Sigmoid colon (tissue), 7 donors: ENCODE measurements around the gene SH2D2A. TPM values are rescaled to one million over a fixed set of nuclear protein-coding genes. Genes with fewer than 3 reads are reported as not detected.

Experiments used
- DNase-seq: peaks from one replicate; pipeline ENCODE4 v3.0.0-alpha.2; 2019
- H3K27ac ChIP-seq, 4 donors: fragments of 200-600 bp; sonication (generic); one replicate each; pipeline ENCODE4 v1.5.1; 2016 to 2019; ENCODE audit warnings: mild to moderate bottlenecking in 1 of 4
- H3K27me3 ChIP-seq, 3 donors: fragments of 200-600 bp; sonication (generic); one replicate each; pipeline ENCODE4 v1.5.1; 2019; ENCODE audit warnings: mild to moderate bottlenecking in 1 of 3
- H3K36me3 ChIP-seq, 4 donors: fragments of 200-600 bp; sonication (generic); one replicate each; pipeline ENCODE4 v1.5.1; 2016 to 2019
- H3K4me1 ChIP-seq, 4 donors: fragments of 200-600 bp; sonication (generic); one replicate each; pipeline ENCODE4 v1.5.1; 2017 to 2019
- H3K4me3 ChIP-seq, 4 donors: fragments of 200-600 bp; sonication (generic); one replicate each; pipeline ENCODE4 v1.5.1; 2017 to 2019; ENCODE audit warnings: mild to moderate bottlenecking in 2 of 4, moderate library complexity in 1 of 4
- H3K9me3 ChIP-seq, 4 donors: fragments of 200-600 bp in 3 of 4; sonication (generic) in 3 of 4; one replicate each; pipeline versions ENCODE4 v1.5.1 to v1.6.1; 2013 to 2019
- CTCF ChIP-seq, 4 experiments: fragments of 450-650 bp in 3 of 4; fragments of 200-600 bp in 1 of 4; IDR thresholded peaks; one replicate each; pipeline ENCODE4 v1.5.1; 2016 to 2019; ENCODE audit warnings: antibody characterized with exemption in 4 of 4, mild to moderate bottlenecking in 3 of 4, moderate library complexity in 2 of 4
- EP300 ChIP-seq, 4 donors: sonication (generic); formaldehyde crosslinking; IDR thresholded peaks; one replicate each; pipeline ENCODE4 v1.6.1; 2017; ENCODE audit warnings: antibody characterized with exemption in 4 of 4
- POLR2A ChIP-seq, 2 donors: fragments of 450-650 bp; IDR thresholded peaks; one replicate each; pipeline ENCODE4 v1.6.1; 2016; ENCODE audit warnings: antibody characterized with exemption in 2 of 2, mild to moderate bottlenecking in 2 of 2, moderate library complexity in 2 of 2
- POLR2AphosphoS5 ChIP-seq, 4 donors: sonication (generic); formaldehyde crosslinking; IDR thresholded peaks; one replicate each; pipeline ENCODE4 v1.6.1; 2017; ENCODE audit warnings: antibody characterized with exemption in 4 of 4
- WGBS, 2 donors: extraction: QIAGEN DNeasy Blood & Tissue Kit; methylation state at CpG; one replicate each; pipeline ENCODE4 v1.1.7; 2013; 5-methylcytosine and 5-hydroxymethylcytosine counted together
- intact Hi-C: fragments of 100-400 bp; cut with DNase I; formaldehyde crosslinking; loops from one replicate; pipeline ENCODE4 v1.15.1; 2023
- polyA plus RNA-seq, 3 donors: library from polyadenylated mRNA; stranded (reverse); fragments of 200-250 nt; gene quantifications; one replicate each; pipeline ENCODE4 v1.2.3, GENCODE V29; 2013
- total RNA-seq, 4 donors: library from RNA; depleted of rRNA; stranded (reverse); fragments of >200 nt; gene quantifications; one replicate each; pipeline ENCODE4 v1.1.0, GENCODE V29; 2016
- donor health status: healthy with polysubstance abuse.
- donor health status: Bipolar disorder and iron deficiency.
- donor health status: healthy.

SH2D2A gene
- total and polyA plus RNA-seq, 7 donors = 0.69 to 8.2 (median 3.3) TPM

- no peak for TF ChIP-seq POLR2A (IDR thresholded peaks at IDR 0.05)
- TF ChIP-seq CTCF (IDR thresholded peaks at IDR 0.05) = no peak
- TF ChIP-seq POLR2AphosphoS5 (IDR thresholded peaks at IDR 0.05) = no peak
- TF ChIP-seq EP300 (IDR thresholded peaks at IDR 0.05) = no peak
- no peak overlapping the region for H3K27ac ChIP-seq
- H3K9me3 ChIP-seq = no peaks in the 10 kb centered on the region
- intact Hi-C loops = no loop called here
- H3K4me1 ChIP-seq = peaks cover 0 to 4% (median 0%) of the 10 kb centered on the region in 4 donors
- peaks cover 36 to 100% (median 75%) of the 10 kb centered on the region in 4 donors for H3K36me3 ChIP-seq
- H3K27me3 ChIP-seq = no peaks in the 10 kb centered on the region
- DNase-seq = no peak
- no peak overlapping the region for H3K4me3 ChIP-seq
- WGBS, 2 donors = 86 to 87% methylated on average over 8 of the region's 8 CpGs
These were observed 20.1 kb downstream of the SH2D2A start for GRCh38 chr1:156796340-156797097.

- Histone ChIP-seq H3K27ac (no peak overlapping the region), H3K9me3 (no peaks in the 10 kb centered on the region), H3K27me3 (no peaks in the 10 kb centered on the region), H3K4me3 (no peak overlapping the region), H3K4me1 (no peaks in the 10 kb centered on the region), H3K36me3 (peaks cover 34 to 100% (median 75%) of the 10 kb centered on the region in 4 donors)
- TF ChIP-seq POLR2AphosphoS5 (IDR thresholded peaks at IDR 0.05) (no peak), EP300 (IDR thresholded peaks at IDR 0.05) (no peak), POLR2A (IDR thresholded peaks at IDR 0.05) (no peak), CTCF (IDR thresholded peaks at IDR 0.05) (no peak)
- intact Hi-C loops = no loop called here
- DNase-seq = no peak
- 62 to 70% methylated on average over 7 of the region's 7 CpGs for WGBS, 2 donors
These were observed 20.9 kb downstream of the SH2D2A start for GRCh38 chr1:156795787-156796186.

- DNase-seq = no peak
- WGBS, 2 donors = 93 to 95% methylated on average over 5 of the region's 5 CpGs
- H3K27ac ChIP-seq = no peak overlapping the region
- TF ChIP-seq EP300 (IDR thresholded peaks at IDR 0.05) (no peak), POLR2AphosphoS5 (IDR thresholded peaks at IDR 0.05) (no peak), POLR2A (IDR thresholded peaks at IDR 0.05) (no peak), CTCF (IDR thresholded peaks at IDR 0.05) (no peak)
- H3K27me3 ChIP-seq = no peaks in the 10 kb centered on the region
- peaks cover 32 to 100% (median 70%) of the 10 kb centered on the region in 4 donors for H3K36me3 ChIP-seq
- no peaks in the 10 kb centered on the region for H3K9me3 ChIP-seq
- no peaks in the 10 kb centered on the region for H3K4me1 ChIP-seq
- H3K4me3 ChIP-seq = no peak overlapping the region
- intact Hi-C loops = no loop called here
These were observed 21.3 kb downstream of the SH2D2A start for GRCh38 chr1:156795374-156795733.

- Histone ChIP-seq H3K36me3 (peaks cover 32 to 99% (median 66%) of the 10 kb centered on the region in 4 donors), H3K27me3 (no peaks in the 10 kb centered on the region), H3K4me3 (no peak overlapping the region), H3K27ac (no peak overlapping the region), H3K9me3 (no peaks in the 10 kb centered on the region), H3K4me1 (no peaks in the 10 kb centered on the region)
- DNase-seq = no peak
- TF ChIP-seq EP300 (IDR thresholded peaks at IDR 0.05) (no peak), CTCF (IDR thresholded peaks at IDR 0.05) (no peak), POLR2AphosphoS5 (IDR thresholded peaks at IDR 0.05) (no peak), POLR2A (IDR thresholded peaks at IDR 0.05) (no peak)
- intact Hi-C loops = no loop called here
- 78 to 84% methylated on average over 7 of the region's 7 CpGs for WGBS, 2 donors
These were observed 21.9 kb downstream of the SH2D2A start for GRCh38 chr1:156794506-156795373.
